Measurements from ENCODE around the gene ENKUR. TPM values are rescaled to one million over a fixed set of nuclear protein-coding genes. Genes with fewer than 3 reads are reported as not detected.

The ENKUR gene
- total RNA-seq, 4 donors from 2014 or later = 0.31 TPM; not detected in 3

DNA sequence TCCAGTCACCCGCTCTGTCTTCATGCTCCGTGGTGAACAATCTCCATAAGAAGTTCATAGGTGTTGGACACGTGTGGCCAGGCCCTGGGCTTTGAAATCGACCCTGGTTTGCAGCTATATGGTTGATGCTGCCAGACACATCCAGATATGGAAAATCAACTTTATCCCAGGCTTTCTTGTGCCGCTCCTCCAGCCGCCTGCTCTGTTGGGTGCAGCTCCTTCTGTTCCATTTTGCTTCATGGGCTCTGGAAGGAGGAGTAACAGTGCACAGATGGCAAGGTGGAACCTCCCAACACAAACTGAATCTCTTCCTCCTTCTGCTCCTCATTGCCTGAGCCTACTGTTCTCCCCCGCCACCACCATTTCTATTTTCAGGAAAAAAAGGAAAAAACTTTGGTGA, 45.2 kb upstream of the ENKUR start:
- DNase-seq = no peak
- H3K4me3 ChIP-seq = no peak overlapping the region
- 90 to 100% methylated on average over 4 to 7 of the region's 7 CpGs for WGBS, 2 donors
- TF ChIP-seq POLR2A (IDR thresholded peaks at IDR 0.05) = no peak
- TF ChIP-seq, protein P1, sequence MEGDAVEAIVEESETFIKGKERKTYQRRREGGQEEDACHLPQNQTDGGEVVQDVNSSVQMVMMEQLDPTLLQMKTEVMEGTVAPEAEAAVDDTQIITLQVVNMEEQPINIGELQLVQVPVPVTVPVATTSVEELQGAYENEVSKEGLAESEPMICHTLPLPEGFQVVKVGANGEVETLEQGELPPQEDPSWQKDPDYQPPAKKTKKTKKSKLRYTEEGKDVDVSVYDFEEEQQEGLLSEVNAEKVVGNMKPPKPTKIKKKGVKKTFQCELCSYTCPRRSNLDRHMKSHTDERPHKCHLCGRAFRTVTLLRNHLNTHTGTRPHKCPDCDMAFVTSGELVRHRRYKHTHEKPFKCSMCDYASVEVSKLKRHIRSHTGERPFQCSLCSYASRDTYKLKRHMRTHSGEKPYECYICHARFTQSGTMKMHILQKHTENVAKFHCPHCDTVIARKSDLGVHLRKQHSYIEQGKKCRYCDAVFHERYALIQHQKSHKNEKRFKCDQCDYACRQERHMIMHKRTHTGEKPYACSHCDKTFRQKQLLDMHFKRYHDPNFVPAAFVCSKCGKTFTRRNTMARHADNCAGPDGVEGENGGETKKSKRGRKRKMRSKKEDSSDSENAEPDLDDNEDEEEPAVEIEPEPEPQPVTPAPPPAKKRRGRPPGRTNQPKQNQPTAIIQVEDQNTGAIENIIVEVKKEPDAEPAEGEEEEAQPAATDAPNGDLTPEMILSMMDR (IDR thresholded peaks at IDR 0.05) = no peak
- no peaks in the 10 kb centered on the region for H3K27me3 ChIP-seq
- peak overlapping the region in 3 of 4 donors; percentile 76 to 89 (median 85) for H3K27ac ChIP-seq
- peaks cover 0 to 37% (median 20%) of the 10 kb centered on the region in 3 donors for H3K4me1 ChIP-seq
- no peaks in the 10 kb centered on the region for H3K9me3 ChIP-seq
- intact Hi-C loops (cut with DNase I) = no loop called here
- H3K36me3 ChIP-seq = no peaks in the 10 kb centered on the region

DNA sequence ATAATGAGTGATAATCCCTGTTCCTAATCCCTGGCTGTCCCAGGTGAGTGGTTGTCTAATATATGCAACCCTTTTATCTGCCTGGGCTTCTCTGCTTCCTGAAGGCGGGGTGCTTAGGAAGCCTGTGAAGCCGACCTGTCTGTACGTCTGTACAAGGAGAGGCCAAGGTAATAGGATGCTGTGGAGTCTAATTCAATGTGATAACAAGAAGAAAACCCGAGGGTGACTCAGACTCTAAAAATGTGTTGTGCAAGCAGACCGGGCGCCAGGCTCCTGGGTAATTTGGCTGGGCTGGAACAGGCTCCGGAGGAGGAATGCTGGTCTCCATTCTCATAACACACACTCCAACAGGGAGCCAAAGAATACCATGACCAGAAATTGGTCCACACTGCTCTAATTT, 44.0 kb upstream of the ENKUR start:
- no peak overlapping the region for H3K4me3 ChIP-seq
- DNase-seq = no peak
- no peaks in the 10 kb centered on the region for H3K9me3 ChIP-seq
- peaks cover 0 to 37% (median 20%) of the 10 kb centered on the region in 3 donors for H3K4me1 ChIP-seq
- H3K27ac ChIP-seq = peak overlapping the region in 2 of 4 donors; percentile 21 to 33
- intact Hi-C loops (cut with DNase I) = no loop called here
- H3K27me3 ChIP-seq = no peaks in the 10 kb centered on the region
- WGBS, 2 donors = 13 to 47% methylated on average over 4 to 6 of the region's 7 CpGs
- TF ChIP-seq POLR2A (IDR thresholded peaks at IDR 0.05) = no peak
- TF ChIP-seq, protein P1 (IDR thresholded peaks at IDR 0.05) = no peak
- no peaks in the 10 kb centered on the region for H3K36me3 ChIP-seq

DNA sequence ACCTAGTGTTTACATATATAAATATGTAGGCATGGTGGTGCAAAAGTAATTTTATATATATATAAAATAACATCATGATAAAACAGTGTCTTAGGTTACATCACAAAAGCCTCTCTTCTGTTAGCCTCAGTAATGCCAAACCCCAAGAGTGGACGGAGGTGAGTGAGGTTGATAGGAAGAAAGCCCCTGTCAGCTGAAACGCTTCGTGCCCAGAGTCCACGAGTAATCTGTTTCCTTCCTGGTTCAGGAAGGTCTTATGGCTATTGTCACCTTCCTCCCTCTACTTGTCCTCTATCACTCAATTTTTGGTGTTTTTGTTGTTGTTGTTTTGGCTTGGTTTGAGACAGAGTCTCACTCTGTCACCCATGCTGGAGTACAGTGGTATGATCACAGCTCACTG, 41.9 kb upstream of the ENKUR start:
- TF ChIP-seq, protein P1 (IDR thresholded peaks at IDR 0.05) = no peak
- TF ChIP-seq POLR2A (IDR thresholded peaks at IDR 0.05) = no peak
- WGBS, 2 donors = 64 to 73% methylated on average over 4 of the region's 4 CpGs
- H3K36me3 ChIP-seq = no peaks in the 10 kb centered on the region
- no peak overlapping the region for H3K27ac ChIP-seq
- intact Hi-C loops (cut with DNase I) = no loop called here
- peaks cover 0 to 36% (median 20%) of the 10 kb centered on the region in 3 donors for H3K4me1 ChIP-seq
- no peak for DNase-seq
- H3K27me3 ChIP-seq = no peaks in the 10 kb centered on the region
- H3K9me3 ChIP-seq = no peaks in the 10 kb centered on the region
- no peak overlapping the region for H3K4me3 ChIP-seq

DNA sequence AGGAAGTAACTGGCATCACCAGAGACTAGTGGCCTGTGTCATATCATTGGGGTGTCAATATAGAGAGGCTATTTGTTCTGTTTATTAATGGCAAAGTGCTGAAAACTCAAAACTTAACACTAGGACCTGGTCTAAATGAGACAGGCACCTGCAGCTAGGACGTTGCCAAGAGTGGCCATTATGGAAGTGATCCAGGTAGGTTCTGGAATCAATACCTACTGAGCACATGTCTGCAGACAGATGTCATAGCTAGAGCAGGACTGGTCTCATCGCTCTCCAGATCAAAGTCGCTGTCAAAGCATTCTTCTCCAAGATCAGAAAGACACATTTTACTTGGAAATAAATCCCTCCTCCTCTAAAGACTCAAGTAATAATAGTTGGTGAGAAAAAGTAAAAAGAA, 40.8 kb upstream of the ENKUR start:
- intact Hi-C loops (cut with DNase I) = no loop called here
- TF ChIP-seq POLR2A (IDR thresholded peaks at IDR 0.05) = no peak
- WGBS, 2 donors = 74 to 85% methylated on average over 3 of the region's 3 CpGs
- Histone ChIP-seq H3K4me1 (peaks cover 0 to 24% (median 17%) of the 10 kb centered on the region in 3 donors), H3K9me3 (no peaks in the 10 kb centered on the region), H3K27ac (no peak overlapping the region), H3K36me3 (no peaks in the 10 kb centered on the region), H3K27me3 (no peaks in the 10 kb centered on the region), H3K4me3 (no peak overlapping the region)
- DNase-seq = no peak

DNA sequence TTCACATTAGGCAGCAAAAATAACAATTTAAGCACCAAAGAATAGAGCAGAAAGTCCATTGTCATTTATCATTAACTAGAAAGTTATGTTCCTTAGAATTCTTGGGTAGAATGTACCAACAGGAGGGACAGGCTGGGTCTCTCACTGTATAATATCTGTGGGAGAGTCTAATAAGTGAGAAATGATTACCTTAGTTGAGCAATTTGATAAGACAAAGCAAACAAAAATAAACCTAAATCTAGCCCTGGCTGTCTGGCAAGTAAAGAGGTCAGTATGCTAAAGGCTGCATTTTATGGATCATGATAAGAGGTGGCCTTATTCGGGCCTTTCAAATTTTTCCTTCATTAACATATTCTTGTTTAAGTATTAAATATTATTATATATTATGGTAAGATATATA, 36.1 kb upstream of the ENKUR start:
- Histone ChIP-seq H3K36me3 (no peaks in the 10 kb centered on the region), H3K27me3 (no peaks in the 10 kb centered on the region), H3K27ac (no peak overlapping the region), H3K4me1 (peaks cover 0 to 4% (median 4%) of the 10 kb centered on the region in 3 donors), H3K9me3 (no peaks in the 10 kb centered on the region), H3K4me3 (no peak overlapping the region)
- DNase-seq = no peak
- WGBS, 2 donors = 90 to 100% methylated on average over 1 of the region's 1 CpG
- intact Hi-C loops (cut with DNase I) = no loop called here
- TF ChIP-seq POLR2A (IDR thresholded peaks at IDR 0.05) = no peak
- TF ChIP-seq, protein P1 (IDR thresholded peaks at IDR 0.05) = no peak

DNA sequence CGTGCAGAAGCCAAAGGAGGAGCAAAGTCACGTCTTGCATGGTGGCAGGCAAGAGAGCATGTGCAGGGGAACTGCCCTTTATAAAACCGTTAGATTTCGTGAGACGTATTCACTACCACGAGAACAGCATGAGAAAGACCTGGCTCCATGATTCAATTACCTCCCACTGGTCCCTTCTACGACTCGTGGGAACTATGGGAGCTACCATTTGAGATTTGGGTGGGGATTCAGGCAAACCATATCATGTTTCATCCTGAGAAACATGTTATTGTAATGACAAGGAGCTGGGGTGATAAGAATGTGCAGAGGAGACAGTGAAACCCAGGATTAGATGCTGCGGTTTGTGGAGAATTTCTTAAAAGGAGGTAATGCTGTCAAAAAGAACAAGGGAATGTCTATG, 34.4 kb upstream of the ENKUR start:
- Histone ChIP-seq H3K36me3 (no peaks in the 10 kb centered on the region), H3K27me3 (no peaks in the 10 kb centered on the region), H3K4me1 (peaks cover 0 to 4% (median 4%) of the 10 kb centered on the region in 3 donors), H3K27ac (no peak overlapping the region), H3K4me3 (no peak overlapping the region), H3K9me3 (no peaks in the 10 kb centered on the region)
- TF ChIP-seq, protein P1 (IDR thresholded peaks at IDR 0.05) = no peak
- no peak for TF ChIP-seq POLR2A (IDR thresholded peaks at IDR 0.05)
- intact Hi-C loops (cut with DNase I) = no loop called here
- 84 to 88% methylated on average over 9 of the region's 9 CpGs for WGBS, 2 donors
- no peak for DNase-seq
